HFFc6 (cell line): Measurements from ENCODE around the gene RTN4RL1. TPM values are rescaled to one million over a fixed set of nuclear protein-coding genes. Genes with fewer than 3 reads are reported as not detected.

Experiments used
- DNase-seq: peaks from one replicate; pipeline ENCODE4 v3.0.0-alpha.2; 2018
- H3K27ac Mint-ChIP-seq: 2 replicates; pipeline ENCODE4 v1.8.0; 2020; ENCODE audit warnings: mild to moderate bottlenecking, mixed read lengths
- H3K27me3 Mint-ChIP-seq: 2 replicates; pipeline ENCODE4 v1.8.0; 2021; ENCODE audit warnings: mild to moderate bottlenecking, moderate library complexity, mixed read lengths; ENCODE audit not compliant: insufficient read depth
- H3K36me3 Mint-ChIP-seq: 2 replicates; pipeline ENCODE4 v1.8.0; 2021; ENCODE audit warnings: low read depth, mixed read lengths
- H3K4me1 Mint-ChIP-seq: 2 replicates; pipeline ENCODE4 v1.8.0; 2020; ENCODE audit warnings: low read depth, mixed read lengths
- H3K4me3 Mint-ChIP-seq: 2 replicates; pipeline ENCODE4 v1.8.0; 2020; ENCODE audit warnings: mild to moderate bottlenecking, moderate library complexity, mixed read lengths
- H3K9me3 Mint-ChIP-seq: 2 replicates; pipeline ENCODE4 v1.8.0; 2020; ENCODE audit warnings: mild to moderate bottlenecking, mixed read lengths
- CTCF ChIP-seq: fragments of 200-600 bp; sonication (generic); IDR thresholded peaks from 2 replicates; pipeline ENCODE4 v1.5.0; 2021; ENCODE audit warnings: antibody characterized with exemption, mild to moderate bottlenecking
- total RNA-seq, 6 experiments: library from RNA; stranded (reverse); fragmentation: NEBNext Ultra II Directional; extraction: Animal tissue kit (Norgen Biotek cat#: 25700); gene quantifications; 2 replicates in 1 of 6; 3 replicates in 5 of 6; pipeline ENCODE4 v1.2.3, GENCODE V29; 2021

RTN4RL1 gene
- total RNA-seq, 6 experiments from 2014 or later: 0.33 to 0.60 (median 0.39) TPM

GRCh38 chr17:2011411-2012371 is 13.4 kb downstream of the RTN4RL1 start:
- peaks cover 5% of the 10 kb centered on the region; the same call in 1 of the 2 replicates for H3K9me3 Mint-ChIP-seq
- no peaks in the 10 kb centered on the region for H3K36me3 Mint-ChIP-seq
- peak overlapping the region; percentile 68 for H3K27ac Mint-ChIP-seq
- H3K4me1 Mint-ChIP-seq: peaks cover 17% of the 10 kb centered on the region
- H3K4me3 Mint-ChIP-seq: peak overlapping the region; percentile 48
- TF ChIP-seq CTCF: no peak
- peak; percentile 38 for DNase-seq
- peaks cover 13% of the 10 kb centered on the region for H3K27me3 Mint-ChIP-seq

- H3K27ac Mint-ChIP-seq: no peak overlapping the region
- no peak for DNase-seq
- peaks cover 5% of the 10 kb centered on the region; the same call in 1 of the 2 replicates for H3K9me3 Mint-ChIP-seq
- no peak overlapping the region for H3K4me3 Mint-ChIP-seq
- H3K27me3 Mint-ChIP-seq: peaks cover 6% of the 10 kb centered on the region
- no peaks in the 10 kb centered on the region for H3K36me3 Mint-ChIP-seq
- TF ChIP-seq CTCF: no peak
- H3K4me1 Mint-ChIP-seq: peaks cover 17% of the 10 kb centered on the region
These were observed 15.4 kb downstream of the RTN4RL1 start for GRCh38 chr17:2009737-2010136.

- no peaks in the 10 kb centered on the region for H3K36me3 Mint-ChIP-seq
- H3K4me1 Mint-ChIP-seq: peaks cover 17% of the 10 kb centered on the region
- DNase-seq: no peak
- no peak overlapping the region for H3K4me3 Mint-ChIP-seq
- no peak for TF ChIP-seq CTCF
- H3K27ac Mint-ChIP-seq: no peak overlapping the region
- H3K9me3 Mint-ChIP-seq: peaks cover 5% of the 10 kb centered on the region; the same call in 1 of the 2 replicates
- no peaks in the 10 kb centered on the region; the same call in none of the 2 replicates for H3K27me3 Mint-ChIP-seq
These were observed 16.6 kb downstream of the RTN4RL1 start for GRCh38 chr17:2008332-2009126.

GRCh38 chr17:2004435-2004952 is 20.6 kb downstream of the RTN4RL1 start:
- Mint-ChIP-seq H3K9me3 (no peaks in the 10 kb centered on the region), H3K4me1 (peaks cover 7% of the 10 kb centered on the region), H3K27me3 (peaks cover 3% of the 10 kb centered on the region), H3K27ac (no peak overlapping the region), H3K4me3 (no peak overlapping the region), H3K36me3 (no peaks in the 10 kb centered on the region)
- no peak for DNase-seq
- no peak for TF ChIP-seq CTCF

- DNase-seq: no peak
- H3K4me3 Mint-ChIP-seq: no peak overlapping the region
- H3K4me1 Mint-ChIP-seq: peaks cover 14% of the 10 kb centered on the region
- no peak overlapping the region for H3K27ac Mint-ChIP-seq
- no peaks in the 10 kb centered on the region for H3K36me3 Mint-ChIP-seq
- TF ChIP-seq CTCF: no peak
- peaks cover 7% of the 10 kb centered on the region for H3K27me3 Mint-ChIP-seq
- no peaks in the 10 kb centered on the region for H3K9me3 Mint-ChIP-seq
These were observed 21.6 kb downstream of the RTN4RL1 start for GRCh38 chr17:2003525-2003924.
